ENCODE data around the gene SH3YL1. TPM values are rescaled to one million over a fixed set of nuclear protein-coding genes. Genes with fewer than 3 reads are reported as not detected.

SH3YL1 gene
- total and polyA plus RNA-seq, 2 of the 4 experiments (the other 2 are of a cell fraction), result 18.1 to 21.2 TPM

GRCh38 chr2:309954-310510 is 46.2 kb upstream of the SH3YL1 start:
- Histone ChIP-seq H4K8ac (ENCODE audit: low read depth in 2 of 2, low read length in 2 of 2) (no peak overlapping the region), H3K18ac (ENCODE audit: low read depth, low read length) (no peak overlapping the region), H2AK9ac (replicated peaks; ENCODE audit: low read depth, low read length, poor library complexity) (no peak overlapping the region), H2AFZ (replicated peaks; ENCODE audit: low read length, poor library complexity) (no peak overlapping the region), H3K4me3 (ENCODE audit: insufficient read depth, low read depth, low read length) (no peak overlapping the region), H4K20me1 (ENCODE audit: insufficient read depth, low read length) (no peaks in the 10 kb centered on the region), H3K14ac (replicated peaks; ENCODE audit: low read depth, low read length) (no peak overlapping the region), H3K23ac (ENCODE audit: low read depth, low read length) (no peak overlapping the region), H4K5ac (ENCODE audit: low read depth, low read length) (no peak overlapping the region), H3K27me3 (ENCODE audit: control insufficient read depth, insufficient read depth, low read length) (no peaks in the 10 kb centered on the region), H3K9ac (ENCODE audit: low read depth, low read length) (no peak overlapping the region), H3K4me1 (ENCODE audit: control insufficient read depth, insufficient read depth, low read length) (no peaks in the 10 kb centered on the region), H3K27ac (ENCODE audit: insufficient read depth, low read length) (no peak overlapping the region), H3K79me1 (ENCODE audit: low read depth in 1 of 2, low read length in 2 of 2) (no peaks in the 10 kb centered on the region), H4K91ac (ENCODE audit: insufficient read depth, low read depth, low read length) (no peak overlapping the region), H2AK5ac (ENCODE audit: low read depth, low read length) (no peak overlapping the region), H3K4me2 (ENCODE audit: low read depth, low read length) (no peak overlapping the region), H3K9me1 (ENCODE audit: insufficient read depth, low read length) (no peaks in the 10 kb centered on the region), H2BK5ac (ENCODE audit: low read depth, low read length, poor library complexity, severe bottlenecking) (no peak overlapping the region), H3K9me3 (ENCODE audit: control insufficient read depth, insufficient read depth, low read length) (peaks cover 6% of the 10 kb centered on the region; the same call in 1 of the 2 replicates), H2BK15ac (ENCODE audit: low read depth, low read length) (no peak overlapping the region), H2BK20ac (ENCODE audit: low read depth, low read length) (no peak overlapping the region), H3K4ac (ENCODE audit: low read depth, low read length) (no peak overlapping the region), H3K36me3 (ENCODE audit: control insufficient read depth, insufficient read depth, low read length) (no peaks in the 10 kb centered on the region), H2BK120ac (ENCODE audit: low read depth, low read length) (no peak overlapping the region), H3K56ac (ENCODE audit: extremely low read depth, insufficient read depth, low read length) (no peak overlapping the region)
- TF ChIP-seq BHLHE40 (IDR thresholded peaks at IDR 0.05; ENCODE audit: low read depth, low read length) (no peak), RAD21 (IDR thresholded peaks at IDR 0.05; ENCODE audit: low read length) (no peak), NFE2L2 (IDR thresholded peaks at IDR 0.05; ENCODE audit: low read depth, low read length) (no peak), SMC3 (IDR thresholded peaks at IDR 0.05; ENCODE audit: low read depth, low read length) (no peak), RCOR1 (IDR thresholded peaks at IDR 0.05; ENCODE audit: insufficient replicate concordance, low read length) (no peak), MAFK (IDR thresholded peaks at IDR 0.05; ENCODE audit: low read depth, low read length) (no peak), CEBPB (IDR thresholded peaks at IDR 0.05; ENCODE audit: low read depth, low read length) (no peak), RFX5 (IDR thresholded peaks at IDR 0.05; ENCODE audit: low read depth, low read length) (no peak), POLR2A (IDR thresholded peaks at IDR 0.05; ENCODE audit: low read depth, low read length) (no peak), MAZ (IDR thresholded peaks at IDR 0.05; ENCODE audit: borderline replicate concordance, low read depth, low read length) (no peak), MXI1 (IDR thresholded peaks at IDR 0.05; ENCODE audit: borderline replicate concordance, low read depth, low read length) (no peak), FOS (IDR thresholded peaks at IDR 0.05; ENCODE audit: low read depth, low read length) (no peak), CHD1 (IDR thresholded peaks at IDR 0.05; ENCODE audit: low read depth, low read length) (no peak)
- TF ChIP-seq, protein P1, sequence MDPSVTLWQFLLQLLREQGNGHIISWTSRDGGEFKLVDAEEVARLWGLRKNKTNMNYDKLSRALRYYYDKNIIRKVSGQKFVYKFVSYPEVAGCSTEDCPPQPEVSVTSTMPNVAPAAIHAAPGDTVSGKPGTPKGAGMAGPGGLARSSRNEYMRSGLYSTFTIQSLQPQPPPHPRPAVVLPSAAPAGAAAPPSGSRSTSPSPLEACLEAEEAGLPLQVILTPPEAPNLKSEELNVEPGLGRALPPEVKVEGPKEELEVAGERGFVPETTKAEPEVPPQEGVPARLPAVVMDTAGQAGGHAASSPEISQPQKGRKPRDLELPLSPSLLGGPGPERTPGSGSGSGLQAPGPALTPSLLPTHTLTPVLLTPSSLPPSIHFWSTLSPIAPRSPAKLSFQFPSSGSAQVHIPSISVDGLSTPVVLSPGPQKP (IDR thresholded peaks at IDR 0.05; ENCODE audit: borderline replicate concordance, low read depth, low read length), result no peak
- TF ChIP-seq, protein P2, sequence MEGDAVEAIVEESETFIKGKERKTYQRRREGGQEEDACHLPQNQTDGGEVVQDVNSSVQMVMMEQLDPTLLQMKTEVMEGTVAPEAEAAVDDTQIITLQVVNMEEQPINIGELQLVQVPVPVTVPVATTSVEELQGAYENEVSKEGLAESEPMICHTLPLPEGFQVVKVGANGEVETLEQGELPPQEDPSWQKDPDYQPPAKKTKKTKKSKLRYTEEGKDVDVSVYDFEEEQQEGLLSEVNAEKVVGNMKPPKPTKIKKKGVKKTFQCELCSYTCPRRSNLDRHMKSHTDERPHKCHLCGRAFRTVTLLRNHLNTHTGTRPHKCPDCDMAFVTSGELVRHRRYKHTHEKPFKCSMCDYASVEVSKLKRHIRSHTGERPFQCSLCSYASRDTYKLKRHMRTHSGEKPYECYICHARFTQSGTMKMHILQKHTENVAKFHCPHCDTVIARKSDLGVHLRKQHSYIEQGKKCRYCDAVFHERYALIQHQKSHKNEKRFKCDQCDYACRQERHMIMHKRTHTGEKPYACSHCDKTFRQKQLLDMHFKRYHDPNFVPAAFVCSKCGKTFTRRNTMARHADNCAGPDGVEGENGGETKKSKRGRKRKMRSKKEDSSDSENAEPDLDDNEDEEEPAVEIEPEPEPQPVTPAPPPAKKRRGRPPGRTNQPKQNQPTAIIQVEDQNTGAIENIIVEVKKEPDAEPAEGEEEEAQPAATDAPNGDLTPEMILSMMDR (conservative IDR thresholded peaks at IDR 0.05; ENCODE audit: low read depth, low read length), result no peak
- TF ChIP-seq, protein P3, sequence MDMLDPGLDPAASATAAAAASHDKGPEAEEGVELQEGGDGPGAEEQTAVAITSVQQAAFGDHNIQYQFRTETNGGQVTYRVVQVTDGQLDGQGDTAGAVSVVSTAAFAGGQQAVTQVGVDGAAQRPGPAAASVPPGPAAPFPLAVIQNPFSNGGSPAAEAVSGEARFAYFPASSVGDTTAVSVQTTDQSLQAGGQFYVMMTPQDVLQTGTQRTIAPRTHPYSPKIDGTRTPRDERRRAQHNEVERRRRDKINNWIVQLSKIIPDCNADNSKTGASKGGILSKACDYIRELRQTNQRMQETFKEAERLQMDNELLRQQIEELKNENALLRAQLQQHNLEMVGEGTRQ (IDR thresholded peaks at IDR 0.05; ENCODE audit: low read depth, low read length), result no peak
- in situ Hi-C loops (cut with MboI; ENCODE audit: low sequenced_read_pairs), result no loop called here
- BruUV-seq (replicated peaks), result no TSS peak
- POLR2A ChIA-PET (ENCODE audit: unreplicated experiment), result no interaction called here
- ATAC-seq (ENCODE audit: low read depth), result no peak
- CTCF ChIA-PET, result no interaction called here
- intact Hi-C loops (cut with micrococcal nuclease), result no loop called here
- DNase-seq, result no peak
- dilution Hi-C loops (cut with HindIII; ENCODE audit: low sequenced_read_pairs, unreplicated experiment), result no loop called here
- WGBS, 2 experiments (ENCODE audit: extremely low coverage in 2 of 2, insufficient read length in 1 of 2), result no CpG with 5 or more reads among the region's 10 CpGs

Data from IMR-90 (cell line).